Lower leg skin (tissue), 3 donors: ENCODE data around the gene TMEM132E.

Experiments used
- POLR2A ChIP-seq, 2 donors: fragments of 450-650 bp; IDR thresholded peaks; one replicate each; pipeline ENCODE4 v1.6.1; 2016 to 2017; ENCODE audit warnings: antibody characterized with exemption in 2 of 2, mild to moderate bottlenecking in 1 of 2, moderate library complexity in 1 of 2
- TF ChIP-seq, protein P1 (sequence below), 3 donors: fragments of 450-650 bp; IDR thresholded peaks; one replicate each; pipeline ENCODE4 v1.5.1; 2016; ENCODE audit warnings: antibody characterized with exemption in 3 of 3, mild to moderate bottlenecking in 3 of 3, moderate library complexity in 2 of 3

DNA sequence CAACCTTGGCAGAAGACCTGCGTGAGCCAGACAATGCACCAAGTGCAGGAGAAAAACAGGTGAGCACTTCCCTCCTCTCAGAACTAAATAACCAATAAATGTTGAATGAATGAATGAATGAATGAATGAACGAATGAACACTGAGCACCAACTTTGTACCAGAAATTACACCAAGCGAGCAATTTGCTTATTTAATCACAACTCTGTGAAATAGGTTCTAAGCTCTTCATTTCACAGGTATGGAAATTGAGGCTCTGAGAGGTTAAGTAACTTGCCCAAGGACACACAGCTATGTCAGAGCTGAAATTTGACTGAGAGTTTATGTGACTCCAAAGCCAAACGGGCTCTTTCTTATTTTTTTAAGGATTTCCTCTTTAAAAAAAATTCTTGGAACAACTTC is 38.0 kb downstream of the TMEM132E start:
- TF ChIP-seq, protein P1, sequence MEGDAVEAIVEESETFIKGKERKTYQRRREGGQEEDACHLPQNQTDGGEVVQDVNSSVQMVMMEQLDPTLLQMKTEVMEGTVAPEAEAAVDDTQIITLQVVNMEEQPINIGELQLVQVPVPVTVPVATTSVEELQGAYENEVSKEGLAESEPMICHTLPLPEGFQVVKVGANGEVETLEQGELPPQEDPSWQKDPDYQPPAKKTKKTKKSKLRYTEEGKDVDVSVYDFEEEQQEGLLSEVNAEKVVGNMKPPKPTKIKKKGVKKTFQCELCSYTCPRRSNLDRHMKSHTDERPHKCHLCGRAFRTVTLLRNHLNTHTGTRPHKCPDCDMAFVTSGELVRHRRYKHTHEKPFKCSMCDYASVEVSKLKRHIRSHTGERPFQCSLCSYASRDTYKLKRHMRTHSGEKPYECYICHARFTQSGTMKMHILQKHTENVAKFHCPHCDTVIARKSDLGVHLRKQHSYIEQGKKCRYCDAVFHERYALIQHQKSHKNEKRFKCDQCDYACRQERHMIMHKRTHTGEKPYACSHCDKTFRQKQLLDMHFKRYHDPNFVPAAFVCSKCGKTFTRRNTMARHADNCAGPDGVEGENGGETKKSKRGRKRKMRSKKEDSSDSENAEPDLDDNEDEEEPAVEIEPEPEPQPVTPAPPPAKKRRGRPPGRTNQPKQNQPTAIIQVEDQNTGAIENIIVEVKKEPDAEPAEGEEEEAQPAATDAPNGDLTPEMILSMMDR (IDR thresholded peaks at IDR 0.05) = no peak
- no peak for TF ChIP-seq POLR2A (IDR thresholded peaks at IDR 0.05)
